Activated CD4-positive, alpha-beta T cell treated with anti-CD3 and anti-CD28 coated beads, Interleukin-2, amount 10 ng/mL, durations not matched to agents 24 days and 14 days (primary cell): ENCODE results near the gene KLK11. TPM values are rescaled to one million over a fixed set of nuclear protein-coding genes. Genes with fewer than 3 reads are reported as not detected.

ENCODE experiments used
- DNase-seq: peaks from one replicate; pipeline ENCODE4 v3.0.0; 2022
- H3K27ac Mint-ChIP-seq: one replicate; pipeline ENCODE4 v1.8.0; 2022; ENCODE audit warnings: mild to moderate bottlenecking, mixed read lengths
- H3K27me3 Mint-ChIP-seq: one replicate; pipeline ENCODE4 v1.8.0; 2022; ENCODE audit warnings: mixed read lengths
- H3K36me3 Mint-ChIP-seq: one replicate; pipeline ENCODE4 v1.8.0; 2022; ENCODE audit warnings: low read depth, mild to moderate bottlenecking, mixed read lengths
- H3K4me1 Mint-ChIP-seq: one replicate; pipeline ENCODE4 v1.8.0; 2021; ENCODE audit warnings: mixed read lengths
- H3K4me3 Mint-ChIP-seq: one replicate; pipeline ENCODE4 v1.8.0; 2022; ENCODE audit warnings: mild to moderate bottlenecking, moderate library complexity, mixed read lengths
- H3K9me3 Mint-ChIP-seq: one replicate; pipeline ENCODE4 v1.8.0; 2021; ENCODE audit warnings: mixed read lengths
- intact Hi-C: fragments of 100-400 bp; cut with micrococcal nuclease; formaldehyde crosslinking; loops from one replicate; pipeline ENCODE4 v1.15.1; 2023
- total RNA-seq: library from RNA; stranded (reverse); gene quantifications from 2 replicates; pipeline ENCODE4 v1.2.3, GENCODE V29; 2022

KLK11 gene
- total RNA-seq, 1 donor from 2014 or later, result not detected

GRCh38 chr19:51023946-51024345 is 2.5 kb downstream of the KLK11 start:
- intact Hi-C loops, result loop anchor here (5.0 kb wide), 1 partner anchor 68 kb away; no protein-coding TSS in a partner anchor
- Mint-ChIP-seq H3K4me3 (no peak overlapping the region), H3K27ac (no peak overlapping the region), H3K4me1 (peaks cover 3% of the 10 kb centered on the region), H3K36me3 (no peaks in the 10 kb centered on the region), H3K27me3 (peaks cover 22% of the 10 kb centered on the region), H3K9me3 (no peaks in the 10 kb centered on the region)
- DNase-seq, result no peak

DNA sequence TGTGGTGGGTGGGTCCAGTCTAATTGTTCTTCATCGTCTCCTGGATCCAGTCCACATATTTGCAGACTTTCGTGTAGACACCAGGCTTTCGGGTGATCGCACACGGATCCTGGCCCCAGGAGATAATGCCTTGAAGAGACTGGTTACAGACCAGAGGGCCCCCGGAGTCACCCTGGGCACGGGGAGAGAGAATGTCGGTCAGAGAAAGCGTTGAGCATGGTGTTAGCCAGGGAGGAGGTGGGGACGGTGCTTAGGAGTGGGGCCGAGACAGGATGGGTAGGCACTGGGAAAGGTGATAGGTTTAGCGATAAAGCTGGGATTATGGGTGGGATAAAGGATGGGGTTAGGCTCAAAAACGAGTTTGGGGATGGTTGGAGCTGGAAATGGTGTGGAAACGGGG is 3.9 kb downstream of the KLK11 start:
- no peaks in the 10 kb centered on the region for H3K9me3 Mint-ChIP-seq
- DNase-seq, result no peak
- no peak overlapping the region for H3K4me3 Mint-ChIP-seq
- H3K4me1 Mint-ChIP-seq, result peaks cover 8% of the 10 kb centered on the region
- intact Hi-C loops, result loop anchor here (5.0 kb wide), 1 partner anchor 70 kb away; no protein-coding TSS in a partner anchor
- H3K36me3 Mint-ChIP-seq, result no peaks in the 10 kb centered on the region
- no peak overlapping the region for H3K27ac Mint-ChIP-seq
- peaks cover 30% of the 10 kb centered on the region for H3K27me3 Mint-ChIP-seq

- Mint-ChIP-seq H3K27me3 (peaks cover 40% of the 10 kb centered on the region), H3K4me3 (no peak overlapping the region), H3K9me3 (no peaks in the 10 kb centered on the region), H3K4me1 (peaks cover 12% of the 10 kb centered on the region), H3K36me3 (peaks cover 3% of the 10 kb centered on the region), H3K27ac (no peak overlapping the region)
- intact Hi-C loops, result loop anchor here (5.0 kb wide), 1 partner anchor 71 kb away; no protein-coding TSS in a partner anchor
- peak; percentile 60 for DNase-seq
These were observed 5.3 kb downstream of the KLK11 start for GRCh38 chr19:51020988-51021651.

DNA sequence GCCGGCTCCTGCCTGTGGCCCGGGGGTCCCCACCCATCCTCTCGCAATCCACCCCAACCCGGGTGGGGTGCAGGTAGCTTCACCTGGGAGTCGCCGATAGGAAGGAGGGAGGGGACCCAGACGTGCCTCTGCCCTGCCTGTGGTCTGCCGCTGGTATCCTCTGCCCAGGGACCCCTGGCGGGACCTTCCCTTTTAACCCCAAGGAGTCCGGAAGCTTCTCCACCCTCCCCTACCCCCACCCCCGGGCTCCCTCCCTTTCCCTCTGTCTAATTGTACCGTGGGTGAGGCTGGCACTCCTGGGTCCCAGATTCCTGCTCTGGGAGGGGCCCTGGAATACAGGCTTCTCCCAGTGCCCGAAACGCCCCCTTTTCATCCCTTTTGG is 6.9 kb downstream of the KLK11 start, which contains the start of gene KLK10:
TSS of gene KLK10 (minus strand) at position 166 of the 382 bp plus-strand sequence. CDS start 579 bp downstream, outside the sequence.
- H3K27me3 Mint-ChIP-seq, result peaks cover 52% of the 10 kb centered on the region
- intact Hi-C loops, result no loop called here
- no peaks in the 10 kb centered on the region for H3K9me3 Mint-ChIP-seq

GRCh38 chr19:51018745-51019543 is 7.5 kb downstream of the KLK11 start:
- DNase-seq, result no peak
- no peaks in the 10 kb centered on the region for H3K9me3 Mint-ChIP-seq
- H3K36me3 Mint-ChIP-seq, result peaks cover 4% of the 10 kb centered on the region
- peaks cover 15% of the 10 kb centered on the region for H3K4me1 Mint-ChIP-seq
- intact Hi-C loops, result no loop called here
- H3K4me3 Mint-ChIP-seq, result peak overlapping the region; percentile 56
- peaks cover 56% of the 10 kb centered on the region for H3K27me3 Mint-ChIP-seq
- no peak overlapping the region for H3K27ac Mint-ChIP-seq

More for the DNA sequence above, 6.9 kb downstream of the KLK11 start, which contains the start of gene KLK10:
- Mint-ChIP-seq H3K4me1 (peaks cover 12% of the 10 kb centered on the region), H3K36me3 (peaks cover 4% of the 10 kb centered on the region), H3K27ac (no peak within 1 kb of the TSS), H3K4me3 (peak within 1 kb of the TSS; percentile 56)
- no peak for DNase-seq

GRCh38 chr19:51016798-51017683 is 9.4 kb downstream of the KLK11 start:
- no peaks in the 10 kb centered on the region for H3K9me3 Mint-ChIP-seq
- peaks cover 57% of the 10 kb centered on the region for H3K27me3 Mint-ChIP-seq
- no peak for DNase-seq
- H3K27ac Mint-ChIP-seq, result no peak overlapping the region
- peaks cover 15% of the 10 kb centered on the region for H3K4me1 Mint-ChIP-seq
- H3K36me3 Mint-ChIP-seq, result peaks cover 4% of the 10 kb centered on the region
- peak overlapping the region; percentile 40 for H3K4me3 Mint-ChIP-seq
- intact Hi-C loops, result no loop called here

DNA sequence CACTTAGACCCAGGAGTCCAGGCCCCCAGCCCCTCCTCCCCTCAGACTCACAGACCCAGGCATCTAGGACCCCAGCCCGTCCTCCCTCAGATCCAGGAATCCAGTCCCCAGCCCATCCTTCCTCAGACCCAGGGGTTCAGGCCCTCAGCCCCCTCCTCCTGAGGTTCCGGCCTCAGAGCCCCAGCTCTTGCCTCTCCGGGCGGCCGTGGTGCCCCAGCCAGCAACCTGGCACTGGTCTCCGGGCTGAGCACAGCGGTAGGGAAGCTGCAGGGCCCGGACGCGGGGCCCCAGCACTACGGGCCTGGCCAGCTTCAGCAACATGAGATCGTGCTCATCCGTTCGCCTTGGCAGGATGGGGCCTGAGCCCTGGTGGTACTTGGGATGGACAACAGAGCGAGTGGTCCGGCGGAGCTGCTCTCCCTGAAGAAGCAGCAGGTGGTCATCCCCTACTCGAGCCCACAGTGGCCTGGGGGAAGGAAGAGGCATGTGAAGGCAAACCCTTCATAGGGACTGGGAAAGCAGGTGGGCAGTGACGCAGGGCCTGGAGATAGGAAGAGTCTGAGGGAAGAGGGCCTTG is 10.6 kb downstream of the KLK11 start:
- intact Hi-C loops, result no loop called here
- Mint-ChIP-seq H3K4me3 (no peak overlapping the region), H3K27me3 (peaks cover 54% of the 10 kb centered on the region), H3K36me3 (peaks cover 4% of the 10 kb centered on the region), H3K4me1 (peaks cover 15% of the 10 kb centered on the region), H3K9me3 (no peaks in the 10 kb centered on the region), H3K27ac (no peak overlapping the region)
- no peak for DNase-seq

GRCh38 chr19:51014242-51014641 is 12.2 kb downstream of the KLK11 start:
- Mint-ChIP-seq H3K9me3 (no peaks in the 10 kb centered on the region), H3K27me3 (peaks cover 47% of the 10 kb centered on the region), H3K4me1 (peaks cover 12% of the 10 kb centered on the region), H3K36me3 (peaks cover 4% of the 10 kb centered on the region), H3K4me3 (no peak overlapping the region), H3K27ac (no peak overlapping the region)
- intact Hi-C loops, result no loop called here
- DNase-seq, result no peak

DNA sequence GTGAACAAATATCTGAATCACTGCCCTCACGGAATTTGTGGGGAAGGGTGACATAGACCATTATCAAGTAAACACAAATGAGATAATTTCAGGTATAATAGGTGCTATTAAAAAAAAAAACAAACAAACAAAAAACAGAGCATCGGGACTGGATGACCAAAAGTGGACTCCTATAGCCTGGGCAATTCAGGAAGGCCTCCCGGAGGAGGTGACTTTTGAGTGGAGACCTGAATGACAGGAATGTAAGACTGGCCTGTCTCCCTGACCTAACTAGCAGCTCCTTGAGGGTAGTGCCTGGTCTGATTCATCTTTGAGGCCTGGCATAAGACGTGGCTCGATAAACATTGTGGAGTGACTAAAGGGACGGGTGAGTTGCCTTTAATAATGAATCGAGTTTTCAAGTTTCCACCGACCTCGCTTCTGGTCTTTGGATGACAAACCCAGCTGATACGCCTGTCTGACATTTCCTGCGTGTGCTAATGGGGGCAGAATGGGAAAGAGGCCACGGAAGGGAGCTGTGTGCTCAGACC is 13.7 kb downstream of the KLK11 start:
- intact Hi-C loops, result no loop called here
- H3K36me3 Mint-ChIP-seq, result peaks cover 4% of the 10 kb centered on the region
- H3K27ac Mint-ChIP-seq, result no peak overlapping the region
- peaks cover 37% of the 10 kb centered on the region for H3K27me3 Mint-ChIP-seq
- H3K4me3 Mint-ChIP-seq, result no peak overlapping the region
- H3K4me1 Mint-ChIP-seq, result peaks cover 7% of the 10 kb centered on the region
- DNase-seq, result no peak
- no peaks in the 10 kb centered on the region for H3K9me3 Mint-ChIP-seq

DNA sequence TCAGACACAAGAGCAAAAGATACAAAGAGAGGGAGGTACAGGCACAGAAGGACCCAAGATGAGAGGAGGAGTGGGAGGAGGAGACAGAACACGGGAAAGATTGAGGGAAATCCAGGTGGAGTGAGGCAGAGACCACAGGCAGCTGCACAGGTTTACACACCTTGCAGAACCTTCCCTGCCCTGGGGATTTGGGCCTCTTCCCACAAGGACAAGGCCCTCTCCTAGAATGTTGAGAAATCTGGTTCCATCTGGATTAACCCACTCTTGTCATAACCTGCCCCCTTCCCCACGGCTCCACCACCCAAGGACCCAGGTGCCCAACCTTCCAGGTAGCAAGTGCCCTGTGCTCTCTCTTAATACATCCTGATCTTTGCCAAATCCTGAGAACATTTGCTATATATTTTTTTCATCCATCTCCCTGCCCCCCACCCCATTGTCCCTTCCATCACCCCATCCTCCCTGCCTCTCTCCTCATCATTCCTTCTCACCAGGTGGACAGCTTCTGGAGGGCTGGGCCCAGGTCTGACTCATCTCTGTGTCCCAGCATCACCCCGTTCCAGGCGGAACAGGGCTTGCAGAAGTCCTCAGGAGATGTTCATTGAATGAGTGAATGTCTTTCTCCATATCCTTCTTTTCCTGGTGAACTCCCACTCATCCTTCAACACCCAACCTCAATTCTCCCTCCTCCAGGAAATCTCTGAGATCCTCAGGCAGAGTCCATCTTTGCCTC is 16.2 kb downstream of the KLK11 start:
- Mint-ChIP-seq H3K27me3 (peaks cover 18% of the 10 kb centered on the region), H3K4me3 (no peak overlapping the region), H3K9me3 (no peaks in the 10 kb centered on the region), H3K27ac (no peak overlapping the region), H3K36me3 (no peaks in the 10 kb centered on the region), H3K4me1 (peaks cover 3% of the 10 kb centered on the region)
- intact Hi-C loops, result no loop called here
- no peak for DNase-seq

DNA sequence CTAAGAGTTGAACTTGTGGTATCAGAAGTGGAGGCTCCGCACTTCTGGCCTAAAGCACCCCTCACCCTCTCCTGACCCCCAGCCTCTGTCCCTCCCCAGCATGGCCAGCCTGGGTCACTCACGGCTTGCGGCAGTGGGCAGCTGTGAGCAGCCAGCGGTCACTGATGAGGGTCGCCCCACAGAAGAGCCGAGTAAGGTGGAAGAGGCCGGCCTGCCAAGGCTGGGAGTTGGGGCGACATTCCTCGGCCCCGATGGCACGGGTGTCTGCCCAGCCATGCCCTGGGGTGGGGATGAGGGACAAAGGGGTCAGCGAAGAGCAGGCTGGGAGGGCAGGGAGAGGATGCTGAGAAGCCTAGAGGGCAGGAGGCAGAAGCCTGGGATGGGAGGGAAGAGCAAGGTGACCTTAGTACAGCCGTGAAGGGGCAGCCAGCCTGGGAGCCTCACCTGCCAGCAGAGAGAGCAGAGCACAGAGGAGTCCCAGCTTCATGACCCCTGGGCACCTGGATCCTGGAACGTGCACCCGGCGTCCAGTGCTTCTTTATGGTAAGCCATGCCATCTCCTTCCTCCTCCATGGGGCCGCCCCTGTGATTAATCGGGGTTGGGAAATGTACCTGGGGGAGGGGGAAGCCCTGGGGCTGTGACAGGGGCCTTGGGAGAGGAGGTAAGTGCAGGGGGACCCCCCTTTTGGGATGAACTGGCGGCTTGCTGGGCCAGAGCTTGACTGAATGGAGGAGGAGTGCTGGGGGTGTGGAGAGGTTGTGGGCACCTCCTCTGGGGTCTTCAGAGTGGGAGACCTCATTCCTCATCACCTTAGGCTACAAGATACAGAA is 17.1 kb downstream of the KLK11 start:
- DNase-seq, result no peak
- Mint-ChIP-seq H3K36me3 (no peaks in the 10 kb centered on the region), H3K4me3 (no peak overlapping the region), H3K27me3 (peaks cover 9% of the 10 kb centered on the region), H3K4me1 (peaks cover 1% of the 10 kb centered on the region), H3K27ac (no peak overlapping the region), H3K9me3 (no peaks in the 10 kb centered on the region)
- intact Hi-C loops, result no loop called here

DNA sequence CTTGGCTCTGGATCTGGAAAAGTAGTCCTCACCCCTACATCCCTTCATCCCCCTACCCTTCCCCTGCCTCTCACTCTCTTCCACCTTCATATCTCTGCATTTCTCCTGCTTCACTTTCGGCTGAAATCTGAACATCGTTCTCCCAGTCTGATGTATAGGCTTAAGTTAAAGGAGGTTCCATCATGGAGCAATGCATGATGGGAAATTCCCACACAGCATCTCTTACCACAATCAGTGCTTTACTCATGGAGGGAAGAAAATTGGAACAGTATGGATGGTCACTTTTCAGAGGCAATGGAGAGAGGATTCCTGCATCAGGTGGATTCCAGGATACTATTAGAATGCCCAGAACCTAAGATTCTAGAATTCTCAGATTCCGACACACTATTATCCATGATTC is 18.9 kb downstream of the KLK11 start:
- Mint-ChIP-seq H3K36me3 (no peaks in the 10 kb centered on the region), H3K4me1 (no peaks in the 10 kb centered on the region), H3K4me3 (no peak overlapping the region), H3K27me3 (peaks cover 4% of the 10 kb centered on the region), H3K9me3 (no peaks in the 10 kb centered on the region), H3K27ac (no peak overlapping the region)
- intact Hi-C loops, result no loop called here
- DNase-seq, result no peak
